PC-3 (cell line): ENCODE results near the gene ABLIM2.

ENCODE experiments used
- CTCF ChIP-seq: fragments of 300-600 bp; sonication (generic); conservative IDR thresholded peaks from 2 replicates; pipeline ENCODE4 v1.5.1; 2017; ENCODE audit warnings: antibody characterized with exemption, low read depth, mild to moderate bottlenecking, low read length
- EZH2 ChIP-seq: fragments of 300-600 bp; sonication (generic); IDR thresholded peaks from one replicate; pipeline ENCODE4 v1.6.1; 2017; ENCODE audit warnings: antibody characterized with exemption, mild to moderate bottlenecking, low read length; ENCODE audit not compliant: unreplicated experiment

- no peak for TF ChIP-seq CTCF
- TF ChIP-seq EZH2 = no peak
Measured at GRCh38 chr4:8117278-8117682, 41.3 kb downstream of the ABLIM2 start.
